T-helper 2 cell treated with Interferon-gamma antibody and Interleukin-4, amounts not matched to agents 5 μg/mL and 100 μg/mL, for 36 hours (primary cell): Measurements from ENCODE around the gene SLC35F3.
"Not testable (repeated sequence)": the region's sequence is repeated elsewhere in the genome, so short reads cannot be mapped to it uniquely, and the experiment has no call there.

ENCODE experiments used
- DNase-seq: peaks from one replicate; pipeline ENCODE4 v3.0.0; 2021; ENCODE audit warnings: low spot score
- H3K27ac Mint-ChIP-seq: one replicate; pipeline ENCODE4 v1.8.0; 2021; ENCODE audit warnings: mild to moderate bottlenecking, mixed read lengths
- H3K27me3 Mint-ChIP-seq: one replicate; pipeline ENCODE4 v1.8.0; 2021; ENCODE audit warnings: low read depth, mixed read lengths
- H3K36me3 Mint-ChIP-seq: one replicate; pipeline ENCODE4 v1.8.0; 2021; ENCODE audit warnings: low read depth, mixed read lengths
- H3K4me1 Mint-ChIP-seq: one replicate; pipeline ENCODE4 v1.8.0; 2021; ENCODE audit warnings: low read depth, mixed read lengths
- H3K4me3 Mint-ChIP-seq: one replicate; pipeline ENCODE4 v1.8.0; 2022; ENCODE audit warnings: mild to moderate bottlenecking, moderate library complexity, mixed read lengths
- H3K9me3 Mint-ChIP-seq: one replicate; pipeline ENCODE4 v1.8.0; 2021; ENCODE audit warnings: mixed read lengths

SLC35F3 gene

GRCh38 chr1:233891151-233891550 is 13.3 kb upstream of the SLC35F3 start:
- not testable (repeated sequence) for H3K27ac Mint-ChIP-seq, DNase-seq, H3K4me3 Mint-ChIP-seq, H3K27me3 Mint-ChIP-seq, H3K4me1 Mint-ChIP-seq, H3K36me3 Mint-ChIP-seq
- H3K9me3 Mint-ChIP-seq = peaks cover 23% of the 10 kb centered on the region

GRCh38 chr1:233897325-233898162 is 6.9 kb upstream of the SLC35F3 start:
- Mint-ChIP-seq H3K9me3 (peaks cover 5% of the 10 kb centered on the region), H3K4me3 (no peak overlapping the region), H3K27me3 (peaks cover 17% of the 10 kb centered on the region), H3K4me1 (peaks cover 1% of the 10 kb centered on the region), H3K36me3 (no peaks in the 10 kb centered on the region), H3K27ac (no peak overlapping the region)
- DNase-seq = no peak

GRCh38 chr1:233901495-233901894 is 3.0 kb upstream of the SLC35F3 start:
- H3K36me3 Mint-ChIP-seq = peaks cover 2% of the 10 kb centered on the region
- peaks cover 3% of the 10 kb centered on the region for H3K4me1 Mint-ChIP-seq
- no peak overlapping the region for H3K4me3 Mint-ChIP-seq
- no peak overlapping the region for H3K27ac Mint-ChIP-seq
- no peak for DNase-seq
- H3K9me3 Mint-ChIP-seq = peaks cover 5% of the 10 kb centered on the region
- H3K27me3 Mint-ChIP-seq = peaks cover 46% of the 10 kb centered on the region

GRCh38 chr1:233905416-233906051 is 1.1 kb downstream of the SLC35F3 start:
- Mint-ChIP-seq H3K27me3 (peaks cover 45% of the 10 kb centered on the region), H3K4me1 (peaks cover 2% of the 10 kb centered on the region), H3K36me3 (peaks cover 2% of the 10 kb centered on the region), H3K4me3 (no peak overlapping the region), H3K27ac (no peak overlapping the region), H3K9me3 (no peaks in the 10 kb centered on the region)
- no peak for DNase-seq

GRCh38 chr1:233907151-233907550 is 2.7 kb downstream of the SLC35F3 start:
- Mint-ChIP-seq H3K4me1 (peaks cover 2% of the 10 kb centered on the region), H3K4me3 (no peak overlapping the region), H3K27me3 (peaks cover 41% of the 10 kb centered on the region), H3K27ac (no peak overlapping the region), H3K9me3 (no peaks in the 10 kb centered on the region), H3K36me3 (peaks cover 2% of the 10 kb centered on the region)
- DNase-seq = no peak

- Mint-ChIP-seq H3K27ac (no peak overlapping the region), H3K27me3 (peaks cover 34% of the 10 kb centered on the region), H3K4me3 (no peak overlapping the region), H3K9me3 (no peaks in the 10 kb centered on the region), H3K4me1 (peaks cover 2% of the 10 kb centered on the region), H3K36me3 (peaks cover 2% of the 10 kb centered on the region)
- DNase-seq = no peak
Measured at GRCh38 chr1:233908092-233908491, 3.6 kb downstream of the SLC35F3 start.

DNA sequence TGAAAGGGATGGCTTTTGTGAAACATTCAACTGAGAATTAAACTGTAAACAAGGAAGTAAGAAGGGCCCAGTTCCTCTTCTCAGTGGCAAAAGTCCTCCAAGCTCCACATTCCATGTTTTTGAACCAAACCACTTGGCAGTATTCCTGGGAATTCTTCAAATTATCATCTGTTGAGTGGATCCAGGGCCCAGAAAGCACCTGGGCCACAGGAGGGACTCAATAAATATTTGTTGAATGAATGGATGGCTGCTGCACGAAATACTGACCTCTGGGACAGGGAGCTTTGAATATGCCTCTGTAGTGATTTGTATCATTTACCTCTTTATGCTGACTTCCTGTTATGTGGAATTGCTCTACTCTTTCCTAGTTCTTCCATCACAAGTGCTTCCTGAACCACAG is 4.7 kb downstream of the SLC35F3 start:
- no peak for DNase-seq
- Mint-ChIP-seq H3K4me3 (no peak overlapping the region), H3K36me3 (peaks cover under 1% of the 10 kb centered on the region), H3K9me3 (no peaks in the 10 kb centered on the region), H3K4me1 (peaks cover 1% of the 10 kb centered on the region), H3K27me3 (peaks cover 24% of the 10 kb centered on the region), H3K27ac (no peak overlapping the region)

GRCh38 chr1:233912447-233912846 is 8.0 kb downstream of the SLC35F3 start:
- no peak overlapping the region for H3K27ac Mint-ChIP-seq
- H3K4me3 Mint-ChIP-seq = no peak overlapping the region
- no peaks in the 10 kb centered on the region for H3K36me3 Mint-ChIP-seq
- DNase-seq = no peak
- no peaks in the 10 kb centered on the region for H3K4me1 Mint-ChIP-seq
- peaks cover 3% of the 10 kb centered on the region for H3K27me3 Mint-ChIP-seq
- no peaks in the 10 kb centered on the region for H3K9me3 Mint-ChIP-seq

DNA sequence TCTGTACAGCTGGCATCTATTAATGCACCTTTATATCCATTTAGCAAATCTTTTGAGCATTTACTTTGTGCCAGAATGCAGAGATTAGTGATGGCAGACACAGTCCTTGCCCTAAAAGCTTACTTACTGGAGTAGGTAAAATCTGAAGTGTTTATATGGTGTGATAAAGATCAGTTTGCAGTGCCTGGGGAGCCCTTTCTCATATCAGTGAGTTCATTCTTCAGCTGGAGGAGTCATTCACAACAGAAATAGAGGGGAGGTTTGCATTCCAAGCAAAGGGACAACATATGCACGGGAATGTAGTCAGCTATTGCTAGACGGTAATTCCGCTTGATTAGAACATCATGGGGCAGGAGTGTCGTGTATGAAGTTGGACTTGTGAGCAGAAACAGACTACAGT is 8.4 kb downstream of the SLC35F3 start:
- Mint-ChIP-seq H3K36me3 (no peaks in the 10 kb centered on the region), H3K9me3 (no peaks in the 10 kb centered on the region), H3K4me1 (no peaks in the 10 kb centered on the region), H3K27me3 (peaks cover 2% of the 10 kb centered on the region), H3K4me3 (no peak overlapping the region), H3K27ac (no peak overlapping the region)
- no peak for DNase-seq

- H3K9me3 Mint-ChIP-seq = no peaks in the 10 kb centered on the region
- no peak overlapping the region for H3K27ac Mint-ChIP-seq
- no peaks in the 10 kb centered on the region for H3K27me3 Mint-ChIP-seq
- H3K4me3 Mint-ChIP-seq = no peak overlapping the region
- no peak for DNase-seq
- H3K36me3 Mint-ChIP-seq = no peaks in the 10 kb centered on the region
- no peaks in the 10 kb centered on the region for H3K4me1 Mint-ChIP-seq
Measured at GRCh38 chr1:233916706-233917105, 12.2 kb downstream of the SLC35F3 start.

- no peaks in the 10 kb centered on the region for H3K27me3 Mint-ChIP-seq
- H3K27ac Mint-ChIP-seq = no peak overlapping the region
- no peaks in the 10 kb centered on the region for H3K36me3 Mint-ChIP-seq
- no peak overlapping the region for H3K4me3 Mint-ChIP-seq
- no peak for DNase-seq
- no peaks in the 10 kb centered on the region for H3K4me1 Mint-ChIP-seq
- no peaks in the 10 kb centered on the region for H3K9me3 Mint-ChIP-seq
Measured at GRCh38 chr1:233919786-233920185, 15.3 kb downstream of the SLC35F3 start.

- no peak for DNase-seq
Measured at GRCh38 chr1:233928123-233928522, 23.6 kb downstream of the SLC35F3 start.

GRCh38 chr1:233933339-233933738 is 28.9 kb downstream of the SLC35F3 start:
- Mint-ChIP-seq H3K27me3 (no peaks in the 10 kb centered on the region), H3K27ac (no peak overlapping the region), H3K9me3 (no peaks in the 10 kb centered on the region), H3K36me3 (no peaks in the 10 kb centered on the region), H3K4me3 (no peak overlapping the region), H3K4me1 (no peaks in the 10 kb centered on the region)
- no peak for DNase-seq

More at GRCh38 chr1:233928123-233928522, 23.6 kb downstream of the SLC35F3 start:
- no peaks in the 10 kb centered on the region for H3K36me3 Mint-ChIP-seq
- no peaks in the 10 kb centered on the region for H3K4me1 Mint-ChIP-seq
- H3K27ac Mint-ChIP-seq = no peak overlapping the region
- no peaks in the 10 kb centered on the region for H3K27me3 Mint-ChIP-seq
- no peaks in the 10 kb centered on the region for H3K9me3 Mint-ChIP-seq
- no peak overlapping the region for H3K4me3 Mint-ChIP-seq

DNA sequence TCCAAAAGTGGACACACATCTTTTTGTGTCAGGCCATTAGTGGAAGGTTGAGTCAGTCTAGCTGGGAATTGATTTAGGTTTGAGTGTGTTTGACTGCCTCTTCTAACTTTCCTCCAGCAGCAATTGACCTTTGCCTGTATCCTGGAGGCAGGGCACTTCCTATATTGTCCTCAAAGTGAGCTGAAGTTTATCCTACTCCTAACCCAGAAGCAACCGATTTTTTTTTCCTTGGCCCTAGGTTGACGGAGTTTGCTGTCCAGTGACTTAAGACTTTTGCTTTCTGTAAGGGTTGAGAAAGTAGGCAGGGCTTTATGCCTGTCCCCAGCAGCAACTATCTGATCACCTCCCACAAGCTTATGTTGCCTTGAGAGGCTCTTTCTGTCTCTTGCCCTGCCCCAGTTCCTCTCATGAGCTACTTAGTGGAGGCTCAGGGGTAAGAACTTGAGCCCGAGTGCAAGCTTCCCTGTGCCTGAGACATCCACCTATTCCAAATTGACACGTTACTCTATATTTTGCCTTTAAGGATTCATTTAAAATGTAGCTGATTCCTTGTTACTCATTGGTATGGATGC is 30.9 kb downstream of the SLC35F3 start:
- Mint-ChIP-seq H3K4me3 (no peak overlapping the region), H3K9me3 (no peaks in the 10 kb centered on the region), H3K4me1 (no peaks in the 10 kb centered on the region), H3K27me3 (no peaks in the 10 kb centered on the region), H3K36me3 (no peaks in the 10 kb centered on the region), H3K27ac (no peak overlapping the region)
- no peak for DNase-seq
